HepG2 (cell line): Measurements from ENCODE around the gene RMI1. TPM values are rescaled to one million over a fixed set of nuclear protein-coding genes. Genes with fewer than 3 reads are reported as not detected.

Experiments used
- ARNT ChIP-seq: fragments of 450-650 bp; IDR thresholded peaks from 2 replicates; pipeline ENCODE4 v1.6.1; 2017
- CCAR2 ChIP-seq: fragments of 200-400 bp; formaldehyde crosslinking; optimal IDR thresholded peaks from 2 replicates; pipeline ENCODE3; 2018; ENCODE audit warnings: low read depth, mild to moderate bottlenecking, low read length, moderate library complexity
- CREM ChIP-seq, 2 experiments: sonication (generic) in 1 of 2; formaldehyde crosslinking in 1 of 2; IDR thresholded peaks; 2 replicates each; pipeline versions ENCODE4 v1.4.0 to v1.6.1; 2016 to 2020; ENCODE audit warnings: antibody characterized with exemption in 1 of 2, mild to moderate bottlenecking in 1 of 2, missing genetic modification reagents in 1 of 2
- FOXJ3 ChIP-seq: sonication (generic); formaldehyde crosslinking; IDR thresholded peaks from 2 replicates; pipeline ENCODE4 v1.4.0; 2020; ENCODE audit warnings: missing genetic modification reagents, mild to moderate bottlenecking, borderline replicate concordance
- SATB2 ChIP-seq: sonication (generic); formaldehyde crosslinking; IDR thresholded peaks from 2 replicates; pipeline ENCODE4 v1.5.0; 2020; ENCODE audit warnings: missing genetic modification reagents
- SMAD3 ChIP-seq: sonication (generic); formaldehyde crosslinking; IDR thresholded peaks from 2 replicates; pipeline ENCODE4 v1.4.0; 2020; ENCODE audit warnings: missing genetic modification reagents
- TOPORS ChIP-seq: sonication (generic); formaldehyde crosslinking; IDR thresholded peaks from 2 replicates; pipeline ENCODE4 v1.8.0; 2023; ENCODE audit warnings: mild to moderate bottlenecking, missing genetic modification reagents
- ZBTB21 ChIP-seq: sonication (generic); formaldehyde crosslinking; IDR thresholded peaks from 2 replicates; pipeline ENCODE4 v1.4.0; 2020; ENCODE audit warnings: missing genetic modification reagents
- ZBTB7A ChIP-seq: sonication (generic); formaldehyde crosslinking; IDR thresholded peaks from 2 replicates; pipeline ENCODE4 v1.8.0; 2022; ENCODE audit warnings: mild to moderate bottlenecking, missing genetic modification reagents
- ZNF256 ChIP-seq: sonication (generic); formaldehyde crosslinking; conservative IDR thresholded peaks from 2 replicates; pipeline ENCODE4 v1.4.0; 2020; ENCODE audit warnings: missing genetic modification reagents
- ZNF33A ChIP-seq: sonication (generic); formaldehyde crosslinking; IDR thresholded peaks from 2 replicates; pipeline ENCODE4 v1.5.1; 2020; ENCODE audit warnings: missing genetic modification reagents, mild to moderate bottlenecking, moderate library complexity, borderline replicate concordance
- ZNF761 ChIP-seq: sonication (generic); formaldehyde crosslinking; conservative IDR thresholded peaks from 2 replicates; pipeline ENCODE4 v1.4.0; 2020; ENCODE audit warnings: mild to moderate bottlenecking, missing genetic modification reagents
- ZNF776 ChIP-seq: sonication (generic); formaldehyde crosslinking; IDR thresholded peaks from 2 replicates; pipeline ENCODE4 v1.4.0; 2020; ENCODE audit warnings: mild to moderate bottlenecking, missing genetic modification reagents
- polyA plus RNA-seq, 8 experiments: library from polyadenylated mRNA; depleted of rRNA in 3 of 8; stranded (reverse) in 7 of 8; unstranded in 1 of 8; fragments of >200 nt; fragmentation: Illumina TruSeq in 4 of 8; extraction: Trizol in 4 of 8; gene quantifications; 2 replicates each; pipeline versions ENCODE4 v1.2.1 to v1.2.3, GENCODE V29; 2011 to 2016; ENCODE audit warnings: low read depth in 4 of 8, missing spikeins in 1 of 8, mixed read lengths in 1 of 8; ENCODE audit not compliant: insufficient read depth in 1 of 8
- total RNA-seq, 5 experiments: library from RNA; depleted of rRNA; stranded (reverse); fragments of >200 nt; fragmentation: Illumina TruSeq; extraction: Trizol; gene quantifications; 2 replicates each; pipeline ENCODE4 v1.2.3, GENCODE V29; 2016; ENCODE audit warnings: low read depth in 1 of 5
- TF ChIP-seq, protein P1 (sequence below): sonication (generic); formaldehyde crosslinking; IDR thresholded peaks from 2 replicates; pipeline ENCODE4 v1.5.0; 2020; ENCODE audit warnings: mild to moderate bottlenecking, missing genetic modification reagents, borderline replicate concordance
- TF ChIP-seq, protein P2 (sequence below): sonication (generic); formaldehyde crosslinking; IDR thresholded peaks from 2 replicates; pipeline ENCODE4 v1.8.0; 2022; ENCODE audit warnings: low read depth, missing genetic modification reagents
- TF ChIP-seq, protein P3 (sequence below): sonication (generic); formaldehyde crosslinking; IDR thresholded peaks from 2 replicates; pipeline ENCODE4 v1.4.0; 2020; ENCODE audit warnings: missing genetic modification reagents, mild to moderate bottlenecking, borderline replicate concordance
- TF ChIP-seq, protein P4 (sequence below): sonication (generic); formaldehyde crosslinking; IDR thresholded peaks from 2 replicates; pipeline ENCODE4 v1.4.0; 2020; ENCODE audit warnings: missing genetic modification reagents
- TF ChIP-seq, protein P5 (sequence below): sonication (generic); formaldehyde crosslinking; IDR thresholded peaks from 2 replicates; pipeline ENCODE4 v1.8.0; 2022; ENCODE audit warnings: missing genetic modification reagents, mild to moderate bottlenecking, inconsistent platforms, borderline replicate concordance

Gene RMI1
- total and polyA plus RNA-seq, 2 of the 13 experiments (the other 11 are each of a cell fraction or from before 2014, with no cell fraction given): 0.54 to 3.7 TPM

DNA sequence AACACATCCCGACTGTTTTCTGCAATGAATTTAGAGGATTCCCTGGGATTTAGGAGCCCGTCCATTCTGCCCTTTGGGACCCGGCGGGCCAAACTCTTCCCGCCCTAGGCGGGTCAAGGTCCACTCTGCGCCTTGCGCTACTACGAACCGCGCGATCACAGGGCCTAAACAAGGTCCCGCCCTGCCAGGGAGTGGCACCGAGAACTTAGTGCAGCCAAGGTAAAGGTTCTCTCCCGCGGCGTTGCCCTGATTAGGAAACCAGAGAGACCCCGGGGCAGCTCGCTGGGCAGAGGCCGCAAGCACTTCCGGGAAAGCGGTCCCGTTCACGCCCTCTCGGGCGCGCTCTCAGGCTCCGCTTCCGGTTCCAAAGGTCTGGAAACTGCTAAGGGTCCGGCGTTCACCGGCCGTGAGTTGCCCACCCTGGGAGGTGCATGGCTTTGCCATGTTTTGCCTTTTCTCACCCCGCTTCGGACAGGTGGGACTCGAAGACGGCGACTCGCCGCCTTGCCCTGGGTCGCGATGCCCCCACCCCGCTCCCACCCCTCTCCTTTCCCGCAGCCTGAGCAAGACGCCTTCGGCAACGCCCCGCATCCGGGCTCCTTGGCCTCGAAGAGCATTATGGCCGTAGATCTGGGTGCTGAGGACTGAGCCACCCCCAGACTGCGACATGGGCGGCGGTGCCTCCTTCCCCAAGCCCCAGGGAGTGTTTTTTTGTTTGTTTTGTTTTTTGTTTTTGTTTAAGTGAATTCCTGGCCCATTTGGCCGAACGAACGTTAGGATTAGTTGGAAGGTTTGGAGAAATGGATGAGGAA, 24.0 kb upstream of the RMI1 start (continued):
- TF ChIP-seq ZBTB7A (CRISPR knock-in tag) (peak; percentile 63; the same call in 1 of the 2 replicates), SMAD3 (peak; percentile 68), ZNF33A (CRISPR knock-in tag) (no peak), CREM (IDR thresholded peaks at IDR 0.05) (peak; percentile 55), CREM (CRISPR knock-in tag; IDR thresholded peaks at IDR 0.05) (no peak), ZNF776 (no peak), ZBTB21 (CRISPR knock-in tag) (peak; percentile 10; the same call in 1 of the 2 replicates), SATB2 (CRISPR knock-in tag) (0 out of 2 replicates have a peak, but pooled peaks have one; percentile 81), ARNT (no peak), FOXJ3 (CRISPR knock-in tag) (peak; percentile 69), ZNF256 (CRISPR knock-in tag) (peak; percentile 62; the same call in 1 of the 2 replicates), ZNF761 (CRISPR knock-in tag) (peak; percentile 60; the same call in 1 of the 2 replicates), TOPORS (CRISPR knock-in tag) (peak; percentile 37), CCAR2 (no peak)
- TF ChIP-seq, protein P1, sequence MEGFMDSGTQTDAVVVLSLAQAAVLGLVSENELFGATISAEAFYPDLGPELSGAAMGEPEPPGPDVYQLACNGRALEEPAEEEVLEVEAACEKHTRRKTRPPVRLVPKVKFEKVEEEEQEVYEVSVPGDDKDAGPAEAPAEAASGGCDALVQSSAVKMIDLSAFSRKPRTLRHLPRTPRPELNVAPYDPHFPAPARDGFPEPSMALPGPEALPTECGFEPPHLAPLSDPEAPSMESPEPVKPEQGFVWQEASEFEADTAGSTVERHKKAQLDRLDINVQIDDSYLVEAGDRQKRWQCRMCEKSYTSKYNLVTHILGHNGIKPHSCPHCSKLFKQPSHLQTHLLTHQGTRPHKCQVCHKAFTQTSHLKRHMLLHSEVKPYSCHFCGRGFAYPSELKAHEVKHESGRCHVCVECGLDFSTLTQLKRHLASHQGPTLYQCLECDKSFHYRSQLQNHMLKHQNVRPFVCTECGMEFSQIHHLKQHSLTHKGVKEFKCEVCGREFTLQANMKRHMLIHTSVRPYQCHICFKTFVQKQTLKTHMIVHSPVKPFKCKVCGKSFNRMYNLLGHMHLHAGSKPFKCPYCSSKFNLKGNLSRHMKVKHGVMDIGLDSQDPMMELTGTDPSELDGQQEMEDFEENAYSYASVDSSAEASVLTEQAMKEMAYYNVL (CRISPR knock-in tag): 0 out of 2 replicates have a peak, but pooled peaks have one; percentile 21
- TF ChIP-seq, protein P2, sequence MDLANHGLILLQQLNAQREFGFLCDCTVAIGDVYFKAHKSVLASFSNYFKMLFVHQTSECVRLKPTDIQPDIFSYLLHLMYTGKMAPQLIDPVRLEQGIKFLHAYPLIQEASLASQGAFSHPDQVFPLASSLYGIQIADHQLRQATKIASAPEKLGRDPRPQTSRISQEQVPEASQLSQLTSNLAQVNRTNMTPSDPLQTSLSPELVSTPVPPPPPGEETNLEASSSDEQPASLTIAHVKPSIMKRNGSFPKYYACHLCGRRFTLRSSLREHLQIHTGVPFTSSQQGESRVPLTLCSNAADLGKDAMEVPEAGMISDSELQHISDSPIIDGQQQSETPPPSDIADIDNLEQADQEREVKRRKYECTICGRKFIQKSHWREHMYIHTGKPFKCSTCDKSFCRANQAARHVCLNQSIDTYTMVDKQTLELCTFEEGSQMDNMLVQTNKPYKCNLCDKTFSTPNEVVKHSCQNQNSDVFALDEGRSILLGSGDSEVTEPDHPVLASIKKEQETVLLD: peak; percentile 89
- TF ChIP-seq, protein P3, sequence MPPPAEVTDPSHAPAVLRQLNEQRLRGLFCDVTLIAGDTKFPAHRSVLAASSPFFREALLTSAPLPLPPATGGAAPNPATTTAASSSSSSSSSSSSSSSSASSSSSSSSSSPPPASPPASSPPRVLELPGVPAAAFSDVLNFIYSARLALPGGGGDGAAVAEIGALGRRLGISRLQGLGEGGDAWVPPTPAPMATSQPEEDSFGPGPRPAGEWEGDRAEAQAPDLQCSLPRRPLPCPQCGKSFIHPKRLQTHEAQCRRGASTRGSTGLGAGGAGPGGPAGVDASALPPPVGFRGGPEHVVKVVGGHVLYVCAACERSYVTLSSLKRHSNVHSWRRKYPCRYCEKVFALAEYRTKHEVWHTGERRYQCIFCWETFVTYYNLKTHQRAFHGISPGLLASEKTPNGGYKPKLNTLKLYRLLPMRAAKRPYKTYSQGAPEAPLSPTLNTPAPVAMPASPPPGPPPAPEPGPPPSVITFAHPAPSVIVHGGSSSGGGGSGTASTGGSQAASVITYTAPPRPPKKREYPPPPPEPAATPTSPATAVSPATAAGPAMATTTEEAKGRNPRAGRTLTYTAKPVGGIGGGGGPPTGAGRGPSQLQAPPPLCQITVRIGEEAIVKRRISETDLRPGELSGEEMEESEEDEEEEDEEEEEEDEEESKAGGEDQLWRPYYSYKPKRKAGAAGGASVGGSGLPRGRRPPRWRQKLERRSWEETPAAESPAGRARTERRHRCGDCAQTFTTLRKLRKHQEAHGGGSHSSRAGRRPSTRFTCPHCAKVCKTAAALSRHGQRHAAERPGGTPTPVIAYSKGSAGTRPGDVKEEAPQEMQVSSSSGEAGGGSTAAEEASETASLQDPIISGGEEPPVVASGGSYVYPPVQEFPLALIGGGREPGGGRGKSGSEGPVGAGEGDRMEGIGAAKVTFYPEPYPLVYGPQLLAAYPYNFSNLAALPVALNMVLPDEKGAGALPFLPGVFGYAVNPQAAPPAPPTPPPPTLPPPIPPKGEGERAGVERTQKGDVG (CRISPR knock-in tag): peak; percentile 89; the same call in 1 of the 2 replicates
- TF ChIP-seq, protein P4, sequence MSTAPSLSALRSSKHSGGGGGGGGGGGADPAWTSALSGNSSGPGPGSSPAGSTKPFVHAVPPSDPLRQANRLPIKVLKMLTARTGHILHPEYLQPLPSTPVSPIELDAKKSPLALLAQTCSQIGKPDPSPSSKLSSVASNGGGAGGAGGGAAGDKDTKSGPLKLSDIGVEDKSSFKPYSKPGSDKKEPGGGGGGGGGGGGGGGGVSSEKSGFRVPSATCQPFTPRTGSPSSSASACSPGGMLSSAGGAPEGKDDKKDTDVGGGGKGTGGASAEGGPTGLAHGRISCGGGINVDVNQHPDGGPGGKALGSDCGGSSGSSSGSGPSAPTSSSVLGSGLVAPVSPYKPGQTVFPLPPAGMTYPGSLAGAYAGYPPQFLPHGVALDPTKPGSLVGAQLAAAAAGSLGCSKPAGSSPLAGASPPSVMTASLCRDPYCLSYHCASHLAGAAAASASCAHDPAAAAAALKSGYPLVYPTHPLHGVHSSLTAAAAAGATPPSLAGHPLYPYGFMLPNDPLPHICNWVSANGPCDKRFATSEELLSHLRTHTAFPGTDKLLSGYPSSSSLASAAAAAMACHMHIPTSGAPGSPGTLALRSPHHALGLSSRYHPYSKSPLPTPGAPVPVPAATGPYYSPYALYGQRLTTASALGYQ (CRISPR knock-in tag): peak; percentile 65; the same call in 1 of the 2 replicates
- TF ChIP-seq, protein P5, sequence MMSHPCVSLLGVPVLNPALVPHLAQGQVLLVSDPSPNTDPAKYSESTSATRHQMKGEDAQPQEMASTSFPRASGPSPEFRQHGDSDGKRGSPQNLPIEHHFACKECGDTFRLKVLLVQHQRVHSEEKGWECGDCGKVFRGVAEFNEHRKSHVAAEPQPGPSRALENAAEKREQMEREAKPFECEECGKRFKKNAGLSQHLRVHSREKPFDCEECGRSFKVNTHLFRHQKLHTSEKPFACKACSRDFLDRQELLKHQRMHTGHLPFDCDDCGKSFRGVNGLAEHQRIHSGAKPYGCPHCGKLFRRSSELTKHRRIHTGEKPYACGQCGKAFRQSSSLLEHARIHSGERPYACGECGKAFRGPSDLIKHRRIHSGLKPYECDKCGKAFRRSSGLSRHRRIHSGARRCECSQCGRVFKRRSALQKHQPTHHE (CRISPR knock-in tag): peak; percentile 80; the same call in 1 of the 2 replicates
